Keratinocyte (primary cell): ENCODE measurements around the gene HEMGN. TPM values are rescaled to one million over a fixed set of nuclear protein-coding genes. Genes with fewer than 3 reads are reported as not detected.
"Not testable (repeated sequence)": the region's sequence is repeated elsewhere in the genome, so short reads cannot be mapped to it uniquely, and the experiment has no call there.

Experiments used
- DNase-seq: peaks from one replicate; pipeline ENCODE4 v3.0.0-alpha.2; 2011; ENCODE audit warnings: low read depth, missing footprints, low spot score
- FAIRE-seq: peaks from 2 replicates; lab custom pipeline; 2011; peaks lifted over from hg19 to GRCh38; lab: Jason Lieb, UNC
- H2AFZ ChIP-seq: 2 replicates; pipeline ENCODE4 v1.6.0; 2012; ENCODE audit warnings: low read length, control low read depth, inconsistent platforms; ENCODE audit not compliant: control insufficient read depth
- H3K27ac ChIP-seq: 2 replicates; pipeline ENCODE4 v1.5.1; 2011; ENCODE audit warnings: low read length; ENCODE audit not compliant: control insufficient read depth, insufficient read depth
- H3K27me3 ChIP-seq: 3 replicates; pipeline ENCODE4 v1.6.0; 2011; ENCODE audit warnings: low read length; ENCODE audit not compliant: control insufficient read depth, insufficient read depth; ENCODE audit errors: extremely low read depth
- H3K36me3 ChIP-seq, 2 experiments: 2 replicates in 1 of 2; 3 replicates in 1 of 2; pipeline ENCODE4 v1.5.1; 2011; ENCODE audit warnings: low read length in 2 of 2, mild to moderate bottlenecking in 1 of 2; ENCODE audit not compliant: control insufficient read depth in 2 of 2, insufficient read depth in 2 of 2; ENCODE audit errors: extremely low read depth in 1 of 2
- H3K4me1 ChIP-seq: 3 replicates; pipeline ENCODE4 v1.5.1; 2011; ENCODE audit warnings: low read length; ENCODE audit not compliant: control insufficient read depth, insufficient read depth; ENCODE audit errors: extremely low read depth
- H3K4me2 ChIP-seq: 3 replicates; pipeline ENCODE4 v1.6.0; 2011; ENCODE audit warnings: low read depth, low read length; ENCODE audit not compliant: control insufficient read depth, insufficient read depth; ENCODE audit errors: extremely low read depth
- H3K4me3 ChIP-seq, 3 experiments: fragments of 200-600 bp in 1 of 3; sonication (generic) in 1 of 3; 2 replicates in 2 of 3; 3 replicates in 1 of 3; pipeline ENCODE4 v1.5.1; 2011 to 2016; ENCODE audit warnings: low read length in 3 of 3, mild to moderate bottlenecking in 3 of 3, control low read depth in 2 of 3, inconsistent platforms in 1 of 3, low read depth in 1 of 3, mixed read lengths in 1 of 3, mixed run types in 1 of 3, moderate library complexity in 1 of 3; ENCODE audit not compliant: control insufficient read depth in 2 of 3, insufficient read depth in 2 of 3; ENCODE audit errors: extremely low read depth in 1 of 3
- H3K79me2 ChIP-seq: 2 replicates; pipeline ENCODE4 v1.6.0; 2012; ENCODE audit warnings: low read length; ENCODE audit not compliant: control insufficient read depth, insufficient read depth
- H3K9ac ChIP-seq: 3 replicates; pipeline ENCODE4 v1.6.0; 2011; ENCODE audit warnings: low read length; ENCODE audit not compliant: control insufficient read depth, insufficient read depth; ENCODE audit errors: extremely low read depth
- H3K9me1 ChIP-seq: 3 replicates; pipeline ENCODE4 v1.6.0; 2011; ENCODE audit warnings: low read length; ENCODE audit not compliant: control insufficient read depth, insufficient read depth; ENCODE audit errors: extremely low read depth
- H3K9me3 ChIP-seq: 2 replicates; pipeline ENCODE4 v1.5.1; 2012; ENCODE audit warnings: low read depth, low read length; ENCODE audit not compliant: control insufficient read depth
- H4K20me1 ChIP-seq: 3 replicates; pipeline ENCODE4 v1.6.0; 2011; ENCODE audit warnings: low read length; ENCODE audit not compliant: control insufficient read depth, insufficient read depth; ENCODE audit errors: extremely low read depth
- CTCF ChIP-seq, 3 experiments: IDR thresholded peaks in 1 of 3; conservative IDR thresholded peaks in 1 of 3; optimal IDR thresholded peaks in 1 of 3; 2 replicates in 2 of 3; 3 replicates in 1 of 3; pipeline versions ENCODE3 to v1.5.1; 2011; ENCODE audit warnings: low read length in 3 of 3, mild to moderate bottlenecking in 3 of 3, moderate library complexity in 2 of 3, control low read depth in 1 of 3, inconsistent platforms in 1 of 3; ENCODE audit not compliant: insufficient read depth in 2 of 3; ENCODE audit errors: extremely low read depth in 1 of 3
- EZH2 ChIP-seq: IDR thresholded peaks from one replicate; pipeline ENCODE4 v1.6.1; 2012; ENCODE audit warnings: inconsistent platforms, mild to moderate bottlenecking, low read length, moderate library complexity
- dilution Hi-C: fragments of 300-500 bp; cut with MboI; formaldehyde crosslinking; loops from one replicate; pipeline ENCODE4 v1.7.0; 2020; ENCODE audit warnings: low sequenced_read_pairs; ENCODE audit not compliant: extremely low pct_ligation_motif_present
- polyA plus RNA-seq, 5 experiments: library from polyadenylated mRNA; depleted of rRNA in 3 of 5; stranded (reverse) in 3 of 5; stranded (forward) in 1 of 5; unstranded in 1 of 5; fragments of >200 nt; gene quantifications; 1 replicate in 1 of 5; 2 replicates in 3 of 5; 3 replicates in 1 of 5; pipeline versions ENCODE4 v1.2.1 to v1.2.3, GENCODE V29; 2011 to 2012; ENCODE audit warnings: missing spikeins in 2 of 5, low read depth in 1 of 5, low replicate concordance in 1 of 5

Gene HEMGN
- polyA plus RNA-seq, 1 donor (not counting 4 experiments of a cell fraction or from before 2014, with no cell fraction given), result not detected

- H2AFZ ChIP-seq, result no peak overlapping the region
- FAIRE-seq, result no peak
- no peak overlapping the region for H3K27ac ChIP-seq
- peaks cover 2% of the 10 kb centered on the region for H3K79me2 ChIP-seq
- no peak overlapping the region for H3K4me3 ChIP-seq
- H3K27me3 ChIP-seq, result no peaks in the 10 kb centered on the region
- dilution Hi-C loops, result no loop called here
- TF ChIP-seq EZH2, result no peak
- no peak for TF ChIP-seq CTCF (optimal IDR thresholded peaks at IDR 0.05 in 1 of 3, IDR thresholded peaks at IDR 0.05 in 1 of 3, conservative IDR thresholded peaks at IDR 0.05 in 1 of 3; ENCODE audit: extremely low read depth in 1 of 3, insufficient read depth in 2 of 3, low read length in 3 of 3)
- no peaks in the 10 kb centered on the region for H3K36me3 ChIP-seq
- no peaks in the 10 kb centered on the region for H3K9me3 ChIP-seq
- H3K9me1 ChIP-seq, result no peaks in the 10 kb centered on the region
- H4K20me1 ChIP-seq, result no peaks in the 10 kb centered on the region
- H3K4me1 ChIP-seq, result peaks cover 24% of the 10 kb centered on the region
- DNase-seq, result no peak
- no peak overlapping the region for H3K4me2 ChIP-seq
- no peak overlapping the region for H3K9ac ChIP-seq
These were observed 40.6 kb upstream of the HEMGN start for GRCh38 chr9:97978371-97979130.

- H4K20me1 ChIP-seq, H3K9me1 ChIP-seq, H3K9ac ChIP-seq, H3K36me3 ChIP-seq, dilution Hi-C loops, H3K27me3 ChIP-seq, H3K4me3 ChIP-seq, H3K9me3 ChIP-seq, H3K79me2 ChIP-seq, H3K4me2 ChIP-seq, FAIRE-seq, H3K27ac ChIP-seq, H2AFZ ChIP-seq, DNase-seq: not testable (repeated sequence)
- H3K4me1 ChIP-seq, result peaks cover 16% of the 10 kb centered on the region
These were observed 38.7 kb upstream of the HEMGN start for GRCh38 chr9:97976633-97977032.

GRCh38 chr9:97975376-97975775 is 37.4 kb upstream of the HEMGN start:
- dilution Hi-C loops, result no loop called here
- no peak overlapping the region for H3K4me3 ChIP-seq

More at GRCh38 chr9:97975376-97975775, 37.4 kb upstream of the HEMGN start:
- DNase-seq (no peak), FAIRE-seq (no peak)
- no peak overlapping the region for H2AFZ ChIP-seq
- H3K4me2 ChIP-seq, result no peak overlapping the region
- H3K9ac ChIP-seq, result no peak overlapping the region
- no peaks in the 10 kb centered on the region for H3K36me3 ChIP-seq
- H4K20me1 ChIP-seq, result no peaks in the 10 kb centered on the region
- H3K27me3 ChIP-seq, result no peaks in the 10 kb centered on the region
- H3K27ac ChIP-seq, result no peak overlapping the region
- H3K4me1 ChIP-seq, result peaks cover 4% of the 10 kb centered on the region
- H3K9me1 ChIP-seq, result no peaks in the 10 kb centered on the region
- TF ChIP-seq CTCF (optimal IDR thresholded peaks at IDR 0.05 in 1 of 3, IDR thresholded peaks at IDR 0.05 in 1 of 3, conservative IDR thresholded peaks at IDR 0.05 in 1 of 3; ENCODE audit: extremely low read depth in 1 of 3, insufficient read depth in 2 of 3, low read length in 3 of 3) (no peak), EZH2 (no peak)
- no peaks in the 10 kb centered on the region for H3K9me3 ChIP-seq
- no peaks in the 10 kb centered on the region for H3K79me2 ChIP-seq
